Upper lobe of left lung (tissue), 4 donors: ENCODE data around the gene LSP1.

Source experiments
- POLR2A ChIP-seq, 4 donors: fragments of 450-650 bp; IDR thresholded peaks; one replicate each; pipeline ENCODE4 v1.5.1; 2016 to 2017; ENCODE audit warnings: antibody characterized with exemption in 4 of 4, mild to moderate bottlenecking in 2 of 4
- TF ChIP-seq, protein P1 (sequence below), 6 experiments: fragments of 450-650 bp in 4 of 6; fragments of 200-600 bp in 2 of 6; sonication (generic) in 2 of 6; IDR thresholded peaks; one replicate each; pipeline ENCODE4 v1.5.1; 2016 to 2019; ENCODE audit warnings: antibody characterized with exemption in 6 of 6

DNA sequence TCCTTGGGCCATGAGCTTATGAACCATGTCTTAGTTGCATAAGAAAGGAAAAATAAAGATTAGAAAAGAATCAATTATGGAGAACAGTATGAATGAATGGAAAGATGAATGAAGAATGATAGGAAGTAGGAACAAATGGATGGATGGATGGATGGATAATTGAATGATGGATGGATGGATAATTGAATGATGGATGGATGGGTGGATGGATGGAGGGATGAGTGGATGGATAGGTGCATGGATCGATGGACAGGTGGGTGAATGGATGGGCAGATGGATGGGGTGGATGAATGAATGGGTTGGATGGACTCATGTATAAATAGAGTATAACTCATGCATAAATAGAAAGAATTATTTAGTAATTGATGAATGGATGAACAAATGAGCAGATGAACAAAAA, 7.2 kb downstream of the LSP1 start:
- TF ChIP-seq, protein P1, sequence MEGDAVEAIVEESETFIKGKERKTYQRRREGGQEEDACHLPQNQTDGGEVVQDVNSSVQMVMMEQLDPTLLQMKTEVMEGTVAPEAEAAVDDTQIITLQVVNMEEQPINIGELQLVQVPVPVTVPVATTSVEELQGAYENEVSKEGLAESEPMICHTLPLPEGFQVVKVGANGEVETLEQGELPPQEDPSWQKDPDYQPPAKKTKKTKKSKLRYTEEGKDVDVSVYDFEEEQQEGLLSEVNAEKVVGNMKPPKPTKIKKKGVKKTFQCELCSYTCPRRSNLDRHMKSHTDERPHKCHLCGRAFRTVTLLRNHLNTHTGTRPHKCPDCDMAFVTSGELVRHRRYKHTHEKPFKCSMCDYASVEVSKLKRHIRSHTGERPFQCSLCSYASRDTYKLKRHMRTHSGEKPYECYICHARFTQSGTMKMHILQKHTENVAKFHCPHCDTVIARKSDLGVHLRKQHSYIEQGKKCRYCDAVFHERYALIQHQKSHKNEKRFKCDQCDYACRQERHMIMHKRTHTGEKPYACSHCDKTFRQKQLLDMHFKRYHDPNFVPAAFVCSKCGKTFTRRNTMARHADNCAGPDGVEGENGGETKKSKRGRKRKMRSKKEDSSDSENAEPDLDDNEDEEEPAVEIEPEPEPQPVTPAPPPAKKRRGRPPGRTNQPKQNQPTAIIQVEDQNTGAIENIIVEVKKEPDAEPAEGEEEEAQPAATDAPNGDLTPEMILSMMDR (IDR thresholded peaks at IDR 0.05): no peak
- TF ChIP-seq POLR2A (IDR thresholded peaks at IDR 0.05): no peak
